ENCODE measurements around the gene ULBP1. TPM values are rescaled to one million over a fixed set of nuclear protein-coding genes. Genes with fewer than 3 reads are reported as not detected.
A peak's percentile ranks its signal among the peaks of the same experiment; 100 is the strongest.

ULBP1 gene
- total RNA-seq, 1 experiment from 2014 or later = 0.81 TPM

DNA sequence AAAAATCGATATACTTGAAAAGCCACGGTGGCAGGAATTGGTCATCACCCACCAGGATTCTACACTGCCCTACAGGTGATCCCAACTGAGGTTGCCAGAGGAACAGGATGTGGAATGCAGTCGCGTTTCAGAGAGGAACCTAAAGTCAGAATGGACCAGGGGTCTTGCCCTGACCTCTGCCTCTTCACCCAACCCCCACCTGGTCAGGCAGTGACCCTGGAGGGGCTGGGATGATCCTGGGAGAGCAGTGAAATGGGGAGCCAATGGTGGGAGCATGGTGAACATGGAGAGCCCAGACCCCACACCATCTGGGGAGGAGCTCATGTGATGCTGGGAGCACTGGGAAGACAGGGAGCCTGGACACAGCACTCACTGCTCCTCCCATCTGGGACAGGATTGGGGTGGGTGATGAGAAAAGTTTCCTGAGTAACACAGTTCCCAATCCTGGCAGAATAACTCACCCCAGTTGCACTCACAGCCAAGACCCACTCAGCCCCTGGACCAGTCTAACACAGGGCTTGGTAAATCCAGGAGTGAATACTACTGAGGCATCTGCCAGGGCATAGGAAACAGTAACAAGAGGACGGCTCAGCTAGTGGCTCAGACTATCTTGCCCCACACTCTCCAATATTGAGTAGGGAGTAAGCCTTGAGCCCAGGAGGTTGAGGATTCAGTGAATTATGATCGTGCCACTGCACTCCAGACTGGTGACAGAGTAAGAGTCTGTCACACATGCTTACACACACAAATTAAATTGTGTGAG, 23.7 kb upstream of the ULBP1 start:
- DNase-seq (ENCODE audit: low spot score) (no peak), ATAC-seq (no peak)
- peaks cover 11% of the 10 kb centered on the region for H3K4me1 Mint-ChIP-seq
- H3K27ac Mint-ChIP-seq = no peak overlapping the region
- peak; percentile 39; the same call in 1 of the 2 replicates for TF ChIP-seq ZNF263 (CRISPR knock-in tag; IDR thresholded peaks at IDR 0.05; ENCODE audit: low read depth)
- no peak for TF ChIP-seq FOXJ3 (CRISPR knock-in tag; IDR thresholded peaks at IDR 0.05; ENCODE audit: borderline replicate concordance)
- ChIA-PET POLR2A (no interaction called here), CTCF (interaction anchor here (0.7 to 2.5 kb wide), 4 partner anchors 13 to 77 kb away, joined by 3 to 7 read pairs (median 6); no protein-coding TSS in a partner anchor)
- no peaks in the 10 kb centered on the region for H3K9me3 Mint-ChIP-seq
- H3K4me3 Mint-ChIP-seq = peak overlapping the region; percentile 1
- peaks cover 97% of the 10 kb centered on the region for H3K27me3 Mint-ChIP-seq (ENCODE audit: low read depth)
- 0 out of 2 replicates have a peak, but pooled peaks cover 4% of the 10 kb centered on the region for H3K36me3 Mint-ChIP-seq

DNA sequence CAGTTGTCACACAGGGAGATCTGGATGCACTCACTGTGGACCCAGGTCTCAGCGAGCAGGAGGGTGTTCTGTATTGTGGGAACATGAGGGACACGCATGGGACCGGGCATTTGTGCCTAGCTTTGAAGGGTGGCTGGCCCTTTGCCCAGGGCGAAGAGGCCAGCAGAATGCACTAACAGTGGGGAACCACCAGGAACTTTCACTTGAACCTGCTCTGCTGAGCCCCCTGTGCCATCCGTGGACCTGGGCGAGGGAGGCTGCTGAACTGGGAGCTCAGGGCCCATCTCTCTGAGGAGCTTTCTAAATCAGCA, 23.1 kb upstream of the ULBP1 start:
- no peaks in the 10 kb centered on the region for H3K9me3 Mint-ChIP-seq

GRCh38 chr6:149941583-149942460, 21.9 kb upstream of the ULBP1 start, which contains the start of gene ULBP2:
Gene ULBP2, plus strand, starts transcription at chr6:149942014. Its CDS starts 59 bp downstream, at chr6:149942073.
- TF ChIP-seq GTF2I (CRISPR knock-in tag; conservative IDR thresholded peaks at IDR 0.05) = no peak
- TF ChIP-seq TCF7 (CRISPR knock-in tag; IDR thresholded peaks at IDR 0.05; ENCODE audit: low read depth) = no peak
- TF ChIP-seq, protein P1, sequence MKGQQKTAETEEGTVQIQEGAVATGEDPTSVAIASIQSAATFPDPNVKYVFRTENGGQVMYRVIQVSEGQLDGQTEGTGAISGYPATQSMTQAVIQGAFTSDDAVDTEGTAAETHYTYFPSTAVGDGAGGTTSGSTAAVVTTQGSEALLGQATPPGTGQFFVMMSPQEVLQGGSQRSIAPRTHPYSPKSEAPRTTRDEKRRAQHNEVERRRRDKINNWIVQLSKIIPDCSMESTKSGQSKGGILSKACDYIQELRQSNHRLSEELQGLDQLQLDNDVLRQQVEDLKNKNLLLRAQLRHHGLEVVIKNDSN (CRISPR knock-in tag; IDR thresholded peaks at IDR 0.05) = peak; percentile 42; the same call in 1 of the 2 replicates
- TF ChIP-seq EMX1 (CRISPR knock-in tag; IDR thresholded peaks at IDR 0.05) = no peak
- TF ChIP-seq MAX (CRISPR knock-in tag; IDR thresholded peaks at IDR 0.05) = 0 out of 2 replicates have a peak, but pooled peaks have one; percentile 17
- TF ChIP-seq, protein P2, sequence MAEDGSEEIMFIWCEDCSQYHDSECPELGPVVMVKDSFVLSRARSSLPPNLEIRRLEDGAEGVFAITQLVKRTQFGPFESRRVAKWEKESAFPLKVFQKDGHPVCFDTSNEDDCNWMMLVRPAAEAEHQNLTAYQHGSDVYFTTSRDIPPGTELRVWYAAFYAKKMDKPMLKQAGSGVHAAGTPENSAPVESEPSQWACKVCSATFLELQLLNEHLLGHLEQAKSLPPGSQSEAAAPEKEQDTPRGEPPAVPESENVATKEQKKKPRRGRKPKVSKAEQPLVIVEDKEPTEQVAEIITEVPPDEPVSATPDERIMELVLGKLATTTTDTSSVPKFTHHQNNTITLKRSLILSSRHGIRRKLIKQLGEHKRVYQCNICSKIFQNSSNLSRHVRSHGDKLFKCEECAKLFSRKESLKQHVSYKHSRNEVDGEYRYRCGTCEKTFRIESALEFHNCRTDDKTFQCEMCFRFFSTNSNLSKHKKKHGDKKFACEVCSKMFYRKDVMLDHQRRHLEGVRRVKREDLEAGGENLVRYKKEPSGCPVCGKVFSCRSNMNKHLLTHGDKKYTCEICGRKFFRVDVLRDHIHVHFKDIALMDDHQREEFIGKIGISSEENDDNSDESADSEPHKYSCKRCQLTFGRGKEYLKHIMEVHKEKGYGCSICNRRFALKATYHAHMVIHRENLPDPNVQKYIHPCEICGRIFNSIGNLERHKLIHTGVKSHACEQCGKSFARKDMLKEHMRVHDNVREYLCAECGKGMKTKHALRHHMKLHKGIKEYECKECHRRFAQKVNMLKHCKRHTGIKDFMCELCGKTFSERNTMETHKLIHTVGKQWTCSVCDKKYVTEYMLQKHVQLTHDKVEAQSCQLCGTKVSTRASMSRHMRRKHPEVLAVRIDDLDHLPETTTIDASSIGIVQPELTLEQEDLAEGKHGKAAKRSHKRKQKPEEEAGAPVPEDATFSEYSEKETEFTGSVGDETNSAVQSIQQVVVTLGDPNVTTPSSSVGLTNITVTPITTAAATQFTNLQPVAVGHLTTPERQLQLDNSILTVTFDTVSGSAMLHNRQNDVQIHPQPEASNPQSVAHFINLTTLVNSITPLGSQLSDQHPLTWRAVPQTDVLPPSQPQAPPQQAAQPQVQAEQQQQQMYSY (CRISPR knock-in tag; IDR thresholded peaks at IDR 0.05) = peak; percentile 33; the same call in 1 of the 2 replicates
- TF ChIP-seq, protein P3, sequence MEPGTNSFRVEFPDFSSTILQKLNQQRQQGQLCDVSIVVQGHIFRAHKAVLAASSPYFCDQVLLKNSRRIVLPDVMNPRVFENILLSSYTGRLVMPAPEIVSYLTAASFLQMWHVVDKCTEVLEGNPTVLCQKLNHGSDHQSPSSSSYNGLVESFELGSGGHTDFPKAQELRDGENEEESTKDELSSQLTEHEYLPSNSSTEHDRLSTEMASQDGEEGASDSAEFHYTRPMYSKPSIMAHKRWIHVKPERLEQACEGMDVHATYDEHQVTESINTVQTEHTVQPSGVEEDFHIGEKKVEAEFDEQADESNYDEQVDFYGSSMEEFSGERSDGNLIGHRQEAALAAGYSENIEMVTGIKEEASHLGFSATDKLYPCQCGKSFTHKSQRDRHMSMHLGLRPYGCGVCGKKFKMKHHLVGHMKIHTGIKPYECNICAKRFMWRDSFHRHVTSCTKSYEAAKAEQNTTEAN (CRISPR knock-in tag; IDR thresholded peaks at IDR 0.05) = no peak
- peak; percentile 61 for TF ChIP-seq NFYB (CRISPR knock-in tag; conservative IDR thresholded peaks at IDR 0.05; ENCODE audit: low read depth)
- DNase-seq (ENCODE audit: low spot score) (peak; percentile 66), ATAC-seq (peak; percentile 57)
- peaks cover 97% of the 10 kb centered on the region for H3K27me3 Mint-ChIP-seq (ENCODE audit: low read depth)
- no peaks in the 10 kb centered on the region for H3K9me3 Mint-ChIP-seq
- ChIA-PET POLR2A (no interaction called here), CTCF (interaction anchor here (1.5 kb wide), 1 partner anchor 65 kb away, joined by 6 read pairs; no protein-coding TSS in a partner anchor)
- peak within 1 kb of the TSS; percentile 86 for H3K4me3 Mint-ChIP-seq
- H3K4me1 Mint-ChIP-seq = peaks cover 11% of the 10 kb centered on the region
- H3K36me3 Mint-ChIP-seq = 0 out of 2 replicates have a peak, but pooled peaks cover 4% of the 10 kb centered on the region
- no peak within 1 kb of the TSS for H3K27ac Mint-ChIP-seq

More for the DNA sequence above, 23.1 kb upstream of the ULBP1 start:
- Mint-ChIP-seq H3K4me1 (peaks cover 11% of the 10 kb centered on the region), H3K27ac (no peak overlapping the region), H3K27me3 (ENCODE audit: low read depth) (peaks cover 97% of the 10 kb centered on the region), H3K4me3 (peak overlapping the region; percentile 1; the same call in 1 of the 2 replicates), H3K36me3 (0 out of 2 replicates have a peak, but pooled peaks cover 4% of the 10 kb centered on the region)
- ChIA-PET CTCF (interaction anchor here (0.7 to 2.5 kb wide), 4 partner anchors 13 to 76 kb away, joined by 3 to 7 read pairs (median 6); no protein-coding TSS in a partner anchor), POLR2A (no interaction called here)
- no peak for TF ChIP-seq PRRX2 (CRISPR knock-in tag; IDR thresholded peaks at IDR 0.05)
- DNase-seq (ENCODE audit: low spot score) = no peak
- ATAC-seq = no peak

Measured in WTC11 (cell line).